ENCODE measurements around the gene CSNK1G1.

CSNK1G1 gene

DNA sequence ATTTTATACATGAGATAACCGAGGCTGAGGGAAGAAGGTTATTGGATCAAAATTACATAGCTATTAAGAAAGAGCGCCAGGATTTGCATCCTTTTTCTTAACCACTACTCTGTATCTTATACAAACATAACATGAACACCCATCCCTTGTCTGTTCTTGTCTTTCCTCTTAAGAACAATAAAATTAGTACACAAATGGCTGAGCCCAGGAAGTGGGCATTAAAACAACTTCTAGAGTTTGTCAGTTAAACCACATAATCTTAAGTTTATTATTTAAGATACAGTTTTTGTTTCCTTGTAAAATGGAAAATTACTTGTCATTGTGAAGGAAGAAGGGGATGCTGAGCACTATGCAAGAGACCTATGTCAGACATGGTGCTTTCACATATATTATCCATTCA is 144.3 kb downstream of the CSNK1G1 start:
- DNase-seq (ENCODE audit: low read depth) = no peak
- no peak overlapping the region for H3K4me3 ChIP-seq (ENCODE audit: low read depth, low read length)
- TF ChIP-seq, protein P1, sequence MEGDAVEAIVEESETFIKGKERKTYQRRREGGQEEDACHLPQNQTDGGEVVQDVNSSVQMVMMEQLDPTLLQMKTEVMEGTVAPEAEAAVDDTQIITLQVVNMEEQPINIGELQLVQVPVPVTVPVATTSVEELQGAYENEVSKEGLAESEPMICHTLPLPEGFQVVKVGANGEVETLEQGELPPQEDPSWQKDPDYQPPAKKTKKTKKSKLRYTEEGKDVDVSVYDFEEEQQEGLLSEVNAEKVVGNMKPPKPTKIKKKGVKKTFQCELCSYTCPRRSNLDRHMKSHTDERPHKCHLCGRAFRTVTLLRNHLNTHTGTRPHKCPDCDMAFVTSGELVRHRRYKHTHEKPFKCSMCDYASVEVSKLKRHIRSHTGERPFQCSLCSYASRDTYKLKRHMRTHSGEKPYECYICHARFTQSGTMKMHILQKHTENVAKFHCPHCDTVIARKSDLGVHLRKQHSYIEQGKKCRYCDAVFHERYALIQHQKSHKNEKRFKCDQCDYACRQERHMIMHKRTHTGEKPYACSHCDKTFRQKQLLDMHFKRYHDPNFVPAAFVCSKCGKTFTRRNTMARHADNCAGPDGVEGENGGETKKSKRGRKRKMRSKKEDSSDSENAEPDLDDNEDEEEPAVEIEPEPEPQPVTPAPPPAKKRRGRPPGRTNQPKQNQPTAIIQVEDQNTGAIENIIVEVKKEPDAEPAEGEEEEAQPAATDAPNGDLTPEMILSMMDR (IDR thresholded peaks at IDR 0.05; ENCODE audit: low read depth, low read length) = no peak
- no peak for TF ChIP-seq MYC (IDR thresholded peaks at IDR 0.05; ENCODE audit: low read depth, low read length)
- no peak for TF ChIP-seq POLR2A (IDR thresholded peaks at IDR 0.05; ENCODE audit: extremely low read depth, insufficient read length)
- TF ChIP-seq, protein P2, sequence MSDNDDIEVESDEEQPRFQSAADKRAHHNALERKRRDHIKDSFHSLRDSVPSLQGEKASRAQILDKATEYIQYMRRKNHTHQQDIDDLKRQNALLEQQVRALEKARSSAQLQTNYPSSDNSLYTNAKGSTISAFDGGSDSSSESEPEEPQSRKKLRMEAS (IDR thresholded peaks at IDR 0.05; ENCODE audit: low read depth, low read length) = no peak

DNA sequence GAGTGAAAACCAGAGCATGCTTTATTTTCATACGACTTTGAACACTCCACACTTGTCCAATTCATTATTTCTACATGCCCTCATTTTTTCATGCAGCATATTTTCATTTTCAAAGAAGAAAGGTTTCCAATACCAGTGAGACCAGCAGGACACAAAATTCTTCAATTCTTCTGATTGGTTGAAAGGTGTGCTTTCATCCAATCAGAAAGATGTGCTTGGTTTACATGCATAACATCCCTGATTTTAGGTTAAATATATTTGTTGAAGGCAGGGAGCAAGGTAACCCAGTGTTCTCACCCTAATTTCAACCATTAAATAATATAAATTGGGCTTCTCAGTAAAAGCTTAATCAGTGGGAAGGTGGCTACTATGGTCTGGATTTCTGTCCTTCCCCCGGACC is 145.6 kb downstream of the CSNK1G1 start:
- no peak for DNase-seq (ENCODE audit: low read depth)
- TF ChIP-seq, protein P1 (IDR thresholded peaks at IDR 0.05; ENCODE audit: low read depth, low read length) = no peak
- TF ChIP-seq POLR2A (IDR thresholded peaks at IDR 0.05; ENCODE audit: extremely low read depth, insufficient read length) (no peak), MYC (IDR thresholded peaks at IDR 0.05; ENCODE audit: low read depth, low read length) (no peak)
- TF ChIP-seq, protein P2 (IDR thresholded peaks at IDR 0.05; ENCODE audit: low read depth, low read length) = no peak

DNA sequence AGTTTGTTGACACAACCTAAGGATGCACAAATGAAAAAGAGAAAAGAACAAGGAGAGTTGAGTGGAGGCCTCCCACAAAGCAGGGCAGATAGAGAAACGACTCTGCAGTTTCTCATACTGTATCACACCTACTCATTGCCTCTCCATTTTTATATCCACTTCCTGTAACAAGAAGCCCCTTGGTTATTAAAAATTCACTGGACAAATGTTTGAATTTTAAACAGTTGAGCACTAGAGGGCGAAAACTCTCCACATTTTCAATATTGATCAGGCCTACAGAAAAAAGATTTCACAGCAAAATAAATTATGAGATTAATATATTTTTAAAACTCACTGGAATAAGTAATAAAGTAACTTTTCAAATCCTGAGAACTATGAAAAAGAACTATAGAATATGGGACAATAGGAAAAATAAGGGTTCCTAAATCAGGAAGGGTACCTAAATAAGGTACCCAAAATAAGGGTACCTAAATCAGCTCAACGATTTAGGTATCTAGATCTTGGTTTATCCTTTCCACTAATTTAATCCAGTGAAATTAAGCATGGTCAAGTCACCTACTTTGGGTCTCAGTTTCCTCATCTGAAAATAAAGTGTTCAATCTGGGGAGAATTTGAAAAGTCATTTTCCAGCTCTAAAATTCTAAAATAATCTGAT is 146.2 kb downstream of the CSNK1G1 start:
- H3K4me3 ChIP-seq (ENCODE audit: low read depth, low read length) = no peak overlapping the region
- peak; percentile 55 for DNase-seq (ENCODE audit: low read depth)

More for the DNA sequence above, 145.6 kb downstream of the CSNK1G1 start:
- no peak overlapping the region for H3K4me3 ChIP-seq (ENCODE audit: low read depth, low read length)

DNA sequence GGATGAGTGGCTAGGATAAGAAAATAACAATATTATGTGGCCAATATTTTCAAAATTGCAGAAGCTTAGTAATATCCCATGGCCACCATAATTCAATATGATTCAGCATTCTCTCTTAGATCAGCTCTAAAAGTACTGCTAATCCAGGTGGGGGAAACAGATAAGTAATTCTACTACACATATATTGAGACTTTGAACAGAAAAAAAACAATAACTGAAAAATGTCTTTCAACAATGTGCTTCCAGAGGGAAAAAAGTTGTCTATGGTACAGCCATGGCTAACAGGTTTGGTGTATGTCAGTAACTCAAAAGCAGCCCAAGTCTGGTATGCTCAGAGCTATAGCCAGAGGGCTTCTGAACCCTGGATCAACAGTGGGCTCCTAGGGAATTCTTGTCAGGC is 150.8 kb downstream of the CSNK1G1 start:
- DNase-seq (ENCODE audit: low read depth) = no peak
- no peak overlapping the region for H3K4me3 ChIP-seq (ENCODE audit: low read depth, low read length)
- TF ChIP-seq POLR2A (IDR thresholded peaks at IDR 0.05; ENCODE audit: extremely low read depth, insufficient read length) (no peak), MYC (IDR thresholded peaks at IDR 0.05; ENCODE audit: low read depth, low read length) (no peak)
- TF ChIP-seq, protein P1 (IDR thresholded peaks at IDR 0.05; ENCODE audit: low read depth, low read length) = no peak
- TF ChIP-seq, protein P2 (IDR thresholded peaks at IDR 0.05; ENCODE audit: low read depth, low read length) = no peak

More for the DNA sequence above, 146.2 kb downstream of the CSNK1G1 start:
- TF ChIP-seq POLR2A (IDR thresholded peaks at IDR 0.05; ENCODE audit: extremely low read depth, insufficient read length) = no peak
- TF ChIP-seq, protein P2 (IDR thresholded peaks at IDR 0.05; ENCODE audit: low read depth, low read length) = no peak
- no peak for TF ChIP-seq MYC (IDR thresholded peaks at IDR 0.05; ENCODE audit: low read depth, low read length)
- TF ChIP-seq, protein P1 (IDR thresholded peaks at IDR 0.05; ENCODE audit: low read depth, low read length) = peak; percentile 2

DNA sequence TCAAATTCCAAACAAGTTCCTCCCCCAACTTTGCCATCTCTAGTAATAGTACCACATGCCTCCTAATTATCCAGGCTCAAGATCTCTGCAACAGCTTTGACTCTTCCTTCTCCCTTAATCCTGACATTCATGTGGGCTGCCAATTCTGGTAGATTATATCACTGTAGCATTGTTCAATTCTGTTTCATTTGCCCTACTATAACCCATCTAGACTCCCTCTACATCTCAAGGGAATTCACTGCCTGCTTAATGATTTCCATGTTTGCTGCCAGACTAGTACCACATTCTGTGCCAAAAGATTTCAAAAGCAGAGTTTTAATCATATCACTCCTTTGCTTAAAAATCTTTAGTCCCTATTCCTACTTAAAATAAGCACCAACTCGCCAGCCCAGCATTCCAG is 158.5 kb downstream of the CSNK1G1 start:
- no peak for DNase-seq (ENCODE audit: low read depth)
- TF ChIP-seq MYC (IDR thresholded peaks at IDR 0.05; ENCODE audit: low read depth, low read length) (no peak), POLR2A (IDR thresholded peaks at IDR 0.05; ENCODE audit: extremely low read depth, insufficient read length) (no peak)
- TF ChIP-seq, protein P1 (IDR thresholded peaks at IDR 0.05; ENCODE audit: low read depth, low read length) = no peak
- TF ChIP-seq, protein P2 (IDR thresholded peaks at IDR 0.05; ENCODE audit: low read depth, low read length) = no peak
- H3K4me3 ChIP-seq (ENCODE audit: low read depth, low read length) = no peak overlapping the region

Data from NB4 (cell line).